K562 (cell line): ENCODE data around the gene PRSS57. TPM values are rescaled to one million over a fixed set of nuclear protein-coding genes. Genes with fewer than 3 reads are reported as not detected.

Source experiments
- ATAC-seq: fragments of 200-7000 bp; cut with Tn5 transposase; 3 replicates; pipeline ENCODE4 v1.9.1; 2020; ENCODE audit warnings: moderate library complexity
- BruUV-seq: library from RNA; stranded (reverse); fragments of 400-500 nt; replicated peaks from 2 replicates; lab custom pipeline; 2021; lab: Mats Ljungman, UMichigan
- CTCF ChIA-PET: fragments of 300-600 bp; formaldehyde crosslinking; extraction: SDS; loops from one replicate; lab custom pipeline; 2021; ENCODE audit warnings: low intra/inter-chr PET ratio; lab: Yijun Ruan, JAX
- POLR2A ChIA-PET: fragments of 300-600, 350-650 bp; sonication (Branson Sonifier 250); formaldehyde crosslinking; extraction: SDS; loops from one replicate; lab custom pipeline; 2021; ENCODE audit warnings: antibody characterized with exemption, inconsistent platforms; lab: Yijun Ruan, JAX
- DNase-seq, 4 experiments: peaks; one replicate each; pipeline versions ENCODE4 v3.0.0 to v3.0.0-alpha.2; 2011 to 2018; ENCODE audit warnings: low spot score in 3 of 4, mixed read lengths in 3 of 4; ENCODE audit errors: extremely low read depth in 1 of 4
- FAIRE-seq: peaks from 2 replicates; lab custom pipeline; 2011; peaks lifted over from hg19 to GRCh38; lab: Jason Lieb, UNC
- H2AFZ ChIP-seq: 2 replicates; pipeline ENCODE4 v1.6.0; 2011; ENCODE audit warnings: low read depth, low read length, control low read depth, inconsistent platforms
- H3K27ac ChIP-seq: fragments of 200-600 bp; 3 replicates; pipeline ENCODE4 v1.8.0; 2011; ENCODE audit warnings: low read depth, mild to moderate bottlenecking, control low read depth, inconsistent platforms, low read length, moderate library complexity, mixed read lengths; ENCODE audit errors: extremely low read depth
- H3K27me3 ChIP-seq, 2 experiments: fragments of 300-600 bp in 1 of 2; 2 replicates in 1 of 2; 3 replicates in 1 of 2; pipeline versions ENCODE4 v1.6.0 to v1.8.0; 2011; ENCODE audit warnings: inconsistent platforms in 2 of 2, low read length in 2 of 2, mild to moderate bottlenecking in 1 of 2, mixed read lengths in 1 of 2, moderate library complexity in 1 of 2; ENCODE audit not compliant: control insufficient read depth in 2 of 2, insufficient read depth in 2 of 2
- H3K36me3 ChIP-seq: fragments of 300-600 bp; 3 replicates; pipeline ENCODE4 v1.8.0; 2011; ENCODE audit warnings: mild to moderate bottlenecking, low read length, inconsistent platforms; ENCODE audit not compliant: control insufficient read depth, insufficient read depth
- H3K4me1 ChIP-seq, 2 experiments: fragments of 200-600 bp in 1 of 2; replicated peaks in 1 of 2; 2 replicates in 1 of 2; 3 replicates in 1 of 2; pipeline versions ENCODE4 v1.5.1 to v1.8.0; 2011; ENCODE audit warnings: inconsistent platforms in 2 of 2, low read length in 2 of 2, mild to moderate bottlenecking in 1 of 2, mixed read lengths in 1 of 2, moderate library complexity in 1 of 2; ENCODE audit not compliant: control insufficient read depth in 2 of 2, insufficient read depth in 2 of 2
- H3K4me2 ChIP-seq: 2 replicates; pipeline ENCODE4 v1.6.1; 2011; ENCODE audit warnings: low read length, control low read depth, inconsistent platforms, mixed read lengths; ENCODE audit not compliant: insufficient read depth
- H3K4me3 ChIP-seq: fragments of 200-600 bp; sonication (generic), shearing (Covaris generic); 2 replicates; pipeline ENCODE4 v1.5.1; 2016; ENCODE audit warnings: control low read depth, inconsistent platforms
- H3K79me2 ChIP-seq: fragments of 200-600 bp; 3 replicates; pipeline ENCODE4 v1.8.0; 2011; ENCODE audit warnings: low read length, inconsistent platforms; ENCODE audit not compliant: control insufficient read depth, insufficient read depth
- H3K9ac ChIP-seq, 2 experiments: 2 replicates each; pipeline versions ENCODE4 v1.6.0 to v1.6.1; 2011; ENCODE audit warnings: low read depth in 2 of 2, low read length in 2 of 2, control low read depth in 1 of 2, inconsistent platforms in 1 of 2, mild to moderate bottlenecking in 1 of 2, mixed read lengths in 1 of 2; ENCODE audit not compliant: insufficient read depth in 1 of 2
- H3K9me1 ChIP-seq: one replicate; pipeline ENCODE4 v1.6.0; 2011; ENCODE audit warnings: inconsistent platforms, mild to moderate bottlenecking, low read length, moderate library complexity; ENCODE audit not compliant: control insufficient read depth, insufficient read depth
- H3K9me3 ChIP-seq: replicated peaks from 2 replicates; pipeline ENCODE4 v1.5.1; 2011; ENCODE audit warnings: low read depth, low read length, inconsistent platforms; ENCODE audit not compliant: control insufficient read depth, insufficient read depth
- H4K20me1 ChIP-seq: replicated peaks from 2 replicates; pipeline ENCODE4 v1.6.1; 2011; ENCODE audit warnings: low read length, inconsistent platforms, mixed read lengths; ENCODE audit not compliant: control insufficient read depth, insufficient read depth
- EP300 ChIP-seq: IDR thresholded peaks from 2 replicates; pipeline ENCODE4 v1.6.1; 2012; ENCODE audit warnings: low read length, improper control_type of control experiment
- EZH2 ChIP-seq: IDR thresholded peaks from 2 replicates; pipeline ENCODE4 v1.6.1; 2012; ENCODE audit warnings: low read depth, mild to moderate bottlenecking, inconsistent platforms, low read length, borderline replicate concordance
- POLR2G ChIP-seq: fragments of 200-400 bp; formaldehyde crosslinking; IDR thresholded peaks from 2 replicates; pipeline ENCODE4 v1.6.1; 2017; ENCODE audit warnings: low read depth, mild to moderate bottlenecking, antibody characterized with exemption, low read length, moderate library complexity
- ZKSCAN8 ChIP-seq: fragments of 200-800 bp; sonication (Bioruptor generic); IDR thresholded peaks from 2 replicates; pipeline ENCODE4 v1.6.1; 2016; ENCODE audit warnings: missing genetic modification characterization, missing compliant biosample characterization
- ZNF175 ChIP-seq: fragments of 200-800 bp; sonication (Bioruptor generic); IDR thresholded peaks from 2 replicates; pipeline ENCODE4 v1.6.1; 2016; ENCODE audit warnings: low read depth, mild to moderate bottlenecking, missing genetic modification characterization, missing compliant biosample characterization
- ZNF551 ChIP-seq: fragments of 250-450 bp; sonication (Bioruptor Pico); IDR thresholded peaks from 2 replicates; pipeline ENCODE4 v1.5.0; 2021; ENCODE audit warnings: mild to moderate bottlenecking, moderate library complexity
- WGBS: fragments of 100-300 bp; shearing (Covaris generic); methylation state at CpG from one replicate; pipeline ENCODE4 v1.1.6; 2016; ENCODE audit warnings: low coverage, mixed read lengths; ENCODE audit not compliant: insufficient coverage; ENCODE audit errors: missing lambda C conversion rate; 5-methylcytosine and 5-hydroxymethylcytosine counted together
- in situ Hi-C: fragments of 300-500 bp; cut with MboI; formaldehyde crosslinking; loops from 4 replicates; pipeline ENCODE4 v1.15.0; 2018; ENCODE audit warnings: inconsistent platforms, mixed read lengths
- intact Hi-C: fragments of 100-400 bp; cut with micrococcal nuclease; formaldehyde crosslinking; loops from 2 replicates; pipeline ENCODE4 v1.14.2; 2022
- polyA plus RNA-seq, 8 experiments: library from polyadenylated mRNA; depleted of rRNA in 4 of 8; stranded (reverse) in 5 of 8; unstranded in 3 of 8; fragments of >200 nt; fragmentation: Nextera tagmentation in 2 of 8; fragmentation: Illumina TruSeq in 1 of 8; extraction: Ambion mirVana in 2 of 8; extraction: Trizol in 1 of 8; gene quantifications; 2 replicates each; pipeline versions ENCODE4 v1.2.1 to v1.2.3, GENCODE V29; 2011 to 2014; ENCODE audit warnings: inconsistent platforms in 1 of 8, missing spikeins in 1 of 8
- total RNA-seq, 7 experiments: library from RNA; depleted of rRNA in 6 of 7; stranded (reverse); fragments of >200 nt in 6 of 7; fragmentation: Illumina TruSeq in 2 of 7; extraction: Trizol in 2 of 7; gene quantifications; 2 replicates each; pipeline versions ENCODE4 v1.2.1 to v1.2.3, GENCODE V29; 2011 to 2021; ENCODE audit warnings: low replicate concordance in 1 of 7

Gene PRSS57
- total and polyA plus RNA-seq, 9 of the 15 experiments (the other 6 are each of a cell fraction or from before 2014, with no cell fraction given) = 0.06 to 2.5 (median 1.3) TPM; not detected in 3

GRCh38 chr19:641702-642101 lies 53.5 kb downstream of the PRSS57 start:
- H3K4me2 ChIP-seq = no peak overlapping the region
- H3K27ac ChIP-seq = no peak overlapping the region
- in situ Hi-C loops (no loop called here), intact Hi-C loops (no loop called here)
- no peak overlapping the region for H2AFZ ChIP-seq
- H3K9ac ChIP-seq = no peak overlapping the region; a peak in 1 of 4 replicates
- no TSS peak for BruUV-seq
- no peaks in the 10 kb centered on the region for H4K20me1 ChIP-seq
- H3K4me3 ChIP-seq = no peak overlapping the region
- 86% methylated on average over 14 of the region's 17 CpGs for whole genome bisulfite sequencing
- ATAC-seq (no peak), DNase-seq (no peak), FAIRE-seq (no peak)
- POLR2A ChIA-PET = interaction anchor here (0.6 to 1.0 kb wide), 3 partner anchors 13 to 169 kb away, joined by 3 read pairs; partner anchors contain the start of gene RNF126
- H3K27me3 ChIP-seq = no peaks in the 10 kb centered on the region
- peaks cover 21% of the 10 kb centered on the region; the same call in 1 of the 3 replicates for H3K36me3 ChIP-seq
- CTCF ChIA-PET = no interaction called here
- H3K79me2 ChIP-seq = no peaks in the 10 kb centered on the region
- H3K9me1 ChIP-seq = no peaks in the 10 kb centered on the region
- no peak for TF ChIP-seq EP300
- no peak for TF ChIP-seq ZNF551 (CRISPR knock-in tag)
- 0 out of 2 replicates have a peak, but pooled peaks have one; percentile 6 for TF ChIP-seq POLR2G
- no peak for TF ChIP-seq EZH2
- TF ChIP-seq ZKSCAN8 (CRISPR knock-in tag) = 0 out of 2 replicates have a peak, but pooled peaks have one; percentile 45
- peaks cover 4 to 62% of the 10 kb centered on the region in 2 experiments; a peak in 4 of 5 replicates for H3K4me1 ChIP-seq
- no peaks in the 10 kb centered on the region for H3K9me3 ChIP-seq

GRCh38 chr19:640606-641189 lies 54.6 kb downstream of the PRSS57 start:
- ATAC-seq (no peak), FAIRE-seq (no peak)
- H3K27ac ChIP-seq = no peak overlapping the region

More at GRCh38 chr19:640606-641189, 54.6 kb downstream of the PRSS57 start:
- Histone ChIP-seq H3K79me2 (no peaks in the 10 kb centered on the region), H3K9me1 (no peaks in the 10 kb centered on the region), H2AFZ (no peak overlapping the region), H4K20me1 (no peaks in the 10 kb centered on the region), H3K36me3 (peaks cover 13% of the 10 kb centered on the region; the same call in 1 of the 3 replicates), H3K4me1 (peaks cover 4 to 53% of the 10 kb centered on the region in 2 experiments; a peak in 4 of 5 replicates), H3K9ac (no peak overlapping the region), H3K4me3 (no peak overlapping the region), H3K27me3 (no peaks in the 10 kb centered on the region), H3K9me3 (no peaks in the 10 kb centered on the region), H3K4me2 (no peak overlapping the region)
- intact Hi-C loops (no loop called here), in situ Hi-C loops (no loop called here)
- ChIA-PET POLR2A (no interaction called here), CTCF (no interaction called here)
- TF ChIP-seq ZNF175 (CRISPR knock-in tag) (no peak), POLR2G (0 out of 2 replicates have a peak, but pooled peaks have one; percentile 16)
- no peak for DNase-seq
- WGBS = 83% methylated on average over 18 of the region's 31 CpGs
- BruUV-seq = no TSS peak
